ENCODE data around the gene PLXNA1.

The PLXNA1 gene

DNA sequence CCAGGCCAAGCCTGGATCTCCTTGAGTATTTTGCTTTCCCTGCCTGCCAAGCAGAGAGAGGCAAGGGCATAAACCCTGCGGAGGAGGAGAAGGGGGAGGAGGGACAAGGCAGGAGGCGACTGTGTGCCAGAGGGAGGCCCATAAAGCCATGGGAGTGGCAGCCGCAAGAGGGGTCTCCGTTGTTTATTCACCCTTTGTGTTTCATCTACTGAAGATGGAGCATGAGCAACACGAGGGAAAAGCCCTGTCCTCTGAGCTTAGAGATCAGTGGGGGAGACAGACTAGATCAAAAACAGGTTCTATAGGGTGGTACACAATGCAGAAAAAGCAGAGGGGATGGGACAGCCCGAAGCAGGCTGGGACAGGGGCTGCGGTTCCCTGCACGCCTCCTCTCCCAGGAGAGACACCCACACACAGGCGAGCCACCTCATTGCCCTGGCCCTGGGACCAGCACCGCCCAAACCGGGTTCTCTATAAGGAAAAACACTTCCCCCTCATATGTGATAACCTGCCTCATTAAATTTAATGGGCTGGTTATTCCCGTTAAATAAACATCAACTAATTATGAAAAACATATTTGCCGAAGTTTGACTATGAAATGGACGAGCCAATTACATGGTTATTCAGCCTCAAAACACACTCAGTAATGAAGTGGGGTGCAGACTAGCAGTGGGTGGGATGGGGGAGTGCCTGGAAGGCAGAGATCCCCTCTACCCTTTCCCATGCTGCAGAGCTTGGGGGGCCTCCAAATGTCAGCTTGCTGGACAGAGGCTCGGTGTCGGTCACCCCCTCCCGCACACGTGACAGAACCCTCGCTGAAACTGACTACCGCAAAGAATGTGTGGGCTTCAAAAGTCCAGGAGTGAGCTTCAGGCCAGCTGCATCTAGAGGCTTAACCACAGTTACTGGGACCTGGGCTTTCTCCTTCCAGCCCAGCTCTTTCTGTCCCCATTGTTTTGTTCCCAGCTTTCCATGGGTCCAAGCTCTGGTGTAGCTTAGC is 14.2 kb upstream of the PLXNA1 start:
- no peak for DNase-seq

DNA sequence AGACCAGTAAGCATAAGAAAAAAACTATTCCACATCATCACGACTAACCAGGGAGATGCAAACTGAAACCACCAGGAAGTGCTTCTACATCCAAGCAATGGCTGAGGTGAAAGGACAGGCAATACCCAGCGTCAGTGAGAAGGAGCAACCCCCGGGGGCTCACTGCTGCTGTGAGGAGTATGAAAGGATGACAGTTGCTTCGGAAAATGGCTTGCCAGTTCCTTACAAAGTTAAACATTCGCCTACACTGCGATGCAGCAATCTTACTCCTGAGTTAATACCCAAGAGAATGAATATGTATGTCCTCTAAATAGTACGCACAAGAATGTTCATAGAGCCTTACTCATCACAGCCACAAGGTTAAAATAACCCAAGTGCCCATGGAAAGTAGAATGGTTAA is 13.3 kb upstream of the PLXNA1 start:
- no peak for DNase-seq

DNA sequence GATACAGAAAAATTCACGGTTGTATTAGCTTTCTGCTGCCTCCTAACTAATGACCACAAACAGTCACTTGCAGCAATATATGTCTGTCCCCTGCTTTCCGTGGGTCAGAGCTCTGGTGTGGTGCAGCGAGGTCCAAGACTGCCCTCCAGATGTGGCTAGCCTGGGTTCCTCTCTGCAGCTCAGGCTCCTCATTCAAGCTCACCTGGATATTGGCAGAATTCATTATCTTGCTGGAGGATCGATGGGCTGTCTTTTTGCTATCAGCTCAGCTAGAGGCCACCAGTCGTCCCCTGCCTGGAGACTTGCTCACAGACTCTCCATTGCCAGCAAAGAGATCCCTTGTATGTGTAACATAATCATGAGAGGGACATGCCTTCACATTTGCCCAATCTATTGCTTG is 12.8 kb upstream of the PLXNA1 start:
- no peak for DNase-seq

DNA sequence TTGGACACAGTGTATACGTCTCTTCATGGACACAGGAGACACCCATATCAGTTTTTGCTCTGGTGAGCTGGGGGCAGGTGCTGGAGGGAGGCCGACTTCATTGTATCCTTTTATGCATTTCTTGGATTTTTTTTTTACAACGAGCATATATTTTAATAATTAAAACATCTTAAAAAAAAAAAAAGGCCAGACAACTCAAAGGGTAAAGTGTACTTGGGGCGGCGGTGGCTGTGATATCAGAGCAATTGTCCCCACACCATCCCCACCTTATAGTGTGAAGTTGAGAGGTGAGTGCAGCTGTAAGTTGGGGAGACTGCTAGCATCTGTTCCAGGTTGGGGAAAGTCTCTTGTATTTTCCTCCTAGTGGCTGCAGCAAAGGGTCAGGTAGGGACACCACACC is 12.0 kb upstream of the PLXNA1 start:
- no peak for DNase-seq

DNA sequence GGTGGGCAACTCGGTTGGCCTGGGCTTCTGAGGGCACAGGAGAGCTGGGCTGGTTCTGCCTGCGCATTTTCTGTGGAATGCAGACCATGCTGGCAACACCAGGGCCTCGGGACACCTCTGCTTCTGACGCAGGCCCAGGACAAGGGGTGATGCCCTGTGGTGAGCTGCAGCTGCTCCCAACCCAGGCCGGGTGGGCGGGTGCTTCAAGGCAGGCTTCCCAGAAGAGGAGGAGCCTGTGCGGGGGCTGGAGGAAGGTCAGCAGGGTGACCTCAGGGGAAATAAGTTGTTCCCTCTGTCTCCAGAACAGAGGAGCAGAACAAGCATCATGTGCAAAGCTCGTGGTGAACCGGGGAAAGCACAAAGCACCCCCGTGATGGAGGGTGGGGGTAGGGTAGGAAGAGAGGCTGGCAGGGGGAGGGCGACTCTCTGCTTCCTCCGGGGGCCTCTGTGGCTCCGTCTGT is 11.0 kb upstream of the PLXNA1 start:
- no peak for DNase-seq

DNA sequence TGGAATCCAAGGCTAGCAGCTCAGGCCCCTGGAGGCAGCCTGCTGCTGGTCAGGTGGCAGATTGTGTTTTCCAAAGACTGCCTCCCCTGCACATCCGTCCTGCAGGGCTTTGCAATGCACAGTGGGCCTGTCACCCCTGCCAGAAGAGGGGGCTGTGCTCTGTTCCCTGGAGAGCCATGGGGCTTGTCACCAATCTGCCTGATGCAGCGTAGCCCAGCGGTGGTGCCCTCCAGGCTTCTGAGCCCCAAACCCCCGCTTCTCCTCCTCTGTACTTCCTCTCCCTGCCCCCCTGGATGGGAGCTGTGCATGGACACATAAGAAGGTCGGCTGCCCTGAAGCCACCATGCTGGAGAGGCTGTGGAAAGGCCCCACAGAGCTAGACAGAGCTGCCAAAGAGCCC is 10.0 kb upstream of the PLXNA1 start:
- no peak for DNase-seq

DNA sequence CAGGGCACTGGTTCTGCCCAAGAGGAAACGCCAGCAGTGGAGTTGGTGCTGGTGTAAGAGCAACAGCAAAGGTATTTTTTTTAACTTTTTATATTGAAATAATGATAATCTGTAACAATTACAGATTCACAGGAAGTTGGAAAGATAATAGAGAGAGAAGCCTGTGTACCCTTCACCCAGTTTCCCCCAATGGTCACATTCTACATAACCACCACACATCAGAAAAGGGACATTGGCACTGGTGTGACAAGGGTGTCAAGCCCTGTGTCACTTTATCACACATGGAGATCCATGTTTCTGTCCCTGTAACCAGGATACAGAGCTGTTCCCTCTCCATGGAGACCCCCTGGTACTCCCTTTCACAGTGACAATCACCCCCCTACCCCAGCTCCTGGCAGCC is 9.1 kb upstream of the PLXNA1 start:
- no peak for DNase-seq

DNA sequence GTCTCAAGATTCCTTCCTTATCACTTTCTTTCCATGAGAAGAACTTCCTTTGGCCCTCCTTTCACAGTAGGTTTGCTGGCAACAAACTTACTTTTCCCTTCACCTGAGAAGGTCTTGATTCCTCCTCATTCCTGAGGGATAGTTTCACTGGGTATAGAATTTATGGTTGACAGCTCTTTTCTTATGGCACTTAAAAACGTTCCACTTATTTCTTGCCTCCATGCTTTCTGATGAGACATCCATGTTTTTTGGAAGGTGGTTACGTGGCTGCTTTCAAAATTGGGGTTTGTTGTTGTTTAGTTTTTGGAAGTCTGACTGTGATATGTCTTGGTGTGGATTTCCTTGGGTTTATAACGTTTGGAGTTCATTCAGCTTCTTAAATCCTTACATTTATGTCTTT is 8.2 kb upstream of the PLXNA1 start:
- no peak for DNase-seq

DNA sequence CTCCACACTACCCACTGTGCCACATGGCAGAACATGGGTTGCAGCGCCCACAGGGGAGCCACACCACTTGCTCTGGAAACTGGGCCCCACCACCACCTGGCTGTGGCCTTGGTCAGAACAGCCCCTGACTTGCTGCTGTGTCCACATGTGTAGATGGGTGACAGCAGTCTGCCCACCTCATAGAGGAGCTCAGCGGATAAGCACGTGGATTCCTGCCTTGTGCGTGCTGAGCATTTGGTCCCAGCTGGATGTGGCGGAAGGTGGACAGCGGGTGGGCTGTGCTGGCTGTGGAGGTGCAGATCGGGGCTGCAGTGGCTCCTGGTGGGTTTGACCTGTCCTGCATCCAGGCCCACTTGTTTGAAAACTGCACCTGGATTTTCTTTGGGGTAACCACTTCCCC is 6.0 kb upstream of the PLXNA1 start:
- DNase-seq, result no peak

DNA sequence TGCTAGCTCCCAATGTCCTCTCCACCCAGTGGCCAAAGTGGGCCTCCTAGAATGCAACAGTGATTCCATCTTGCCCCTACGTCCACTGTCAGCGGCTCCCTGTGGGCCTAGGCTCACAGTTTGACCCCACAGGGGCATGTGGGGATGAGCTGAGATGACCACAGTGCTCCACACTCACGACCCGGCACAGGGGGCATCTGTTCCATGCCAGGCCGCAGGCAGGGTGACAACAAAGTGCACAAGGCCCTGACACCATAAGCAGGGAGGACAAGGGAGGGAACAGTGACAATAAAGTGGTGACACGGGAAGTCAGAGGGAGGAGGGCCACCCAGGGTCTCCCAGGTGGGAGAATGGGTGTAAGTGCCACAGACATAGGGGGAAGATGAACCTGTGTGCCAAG is 5.1 kb upstream of the PLXNA1 start:
- no peak for DNase-seq

DNA sequence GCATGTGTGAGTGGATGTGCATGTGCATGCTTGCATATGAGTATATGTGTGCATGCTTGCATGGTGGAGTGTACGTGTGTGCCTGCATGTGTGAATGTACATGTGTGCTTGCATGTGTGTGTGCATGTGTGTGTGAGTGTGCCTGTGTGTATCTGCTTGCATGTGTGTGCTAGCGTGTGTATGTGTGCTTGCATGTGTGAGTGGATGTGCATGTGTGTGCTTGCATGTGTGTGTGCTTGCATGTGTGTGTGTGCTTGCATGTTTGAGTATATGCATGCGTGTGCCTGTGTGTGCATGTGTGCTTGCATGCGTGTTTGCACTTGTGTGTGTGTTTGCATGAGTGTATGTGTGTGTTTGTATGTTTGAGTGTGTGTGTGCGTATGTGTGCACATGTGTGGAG is 4.6 kb upstream of the PLXNA1 start:
- no peak for DNase-seq

DNA sequence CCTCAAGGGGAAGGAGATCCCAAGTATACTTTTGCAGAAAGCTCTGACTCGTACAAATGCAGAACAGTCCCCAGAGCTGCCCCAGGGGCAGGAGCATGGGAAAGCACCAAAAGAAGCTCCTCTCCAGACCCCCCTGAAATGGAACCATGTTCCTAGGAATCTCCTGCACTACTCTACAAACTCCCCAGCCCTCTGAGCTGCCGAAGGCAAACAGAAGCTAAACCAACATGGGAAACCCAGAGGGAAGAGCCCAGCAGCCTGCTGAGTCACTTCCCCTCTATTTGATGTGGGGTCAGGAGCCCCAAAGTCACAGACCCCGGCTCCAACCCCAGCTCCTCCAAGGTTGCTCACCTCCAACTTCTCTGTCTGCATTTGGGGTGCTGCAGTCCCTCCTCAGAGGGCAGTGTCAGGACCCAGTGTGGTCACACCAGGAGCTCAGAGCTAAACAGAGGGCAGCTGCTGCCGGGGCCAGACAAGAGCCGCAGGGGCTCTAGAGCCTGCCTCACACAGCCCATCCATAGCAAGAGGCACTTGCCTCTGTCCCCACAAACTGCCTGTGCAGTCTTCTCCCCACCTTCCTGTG is 3.8 kb upstream of the PLXNA1 start:
- no peak for DNase-seq

DNA sequence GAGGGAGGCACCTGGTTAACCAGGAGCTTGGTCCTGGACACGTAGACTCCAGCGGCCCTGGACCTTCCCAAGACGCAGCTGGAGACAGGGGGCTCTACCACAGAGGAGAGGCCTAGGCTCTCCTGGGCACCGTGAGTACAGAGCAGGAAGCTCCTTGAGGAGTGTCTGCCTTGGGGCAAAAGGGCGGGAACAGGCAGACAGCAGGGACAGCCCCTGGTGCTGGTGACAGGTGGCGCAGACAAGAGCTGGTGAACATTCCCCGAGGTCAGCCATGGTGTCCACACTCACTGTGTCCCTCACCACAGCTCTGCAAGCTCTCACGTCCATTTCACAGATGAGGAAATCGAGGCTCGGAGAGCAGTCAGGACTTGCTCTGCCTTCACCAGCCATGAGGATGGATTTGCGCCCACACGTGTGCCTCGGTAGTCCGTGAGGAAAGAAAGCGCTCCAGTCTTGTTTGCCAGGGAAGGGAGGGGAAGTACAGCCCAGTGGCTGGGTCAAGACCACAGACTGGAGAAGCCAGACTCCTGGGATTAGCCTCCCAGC is 2.6 kb upstream of the PLXNA1 start:
- no peak for DNase-seq

DNA sequence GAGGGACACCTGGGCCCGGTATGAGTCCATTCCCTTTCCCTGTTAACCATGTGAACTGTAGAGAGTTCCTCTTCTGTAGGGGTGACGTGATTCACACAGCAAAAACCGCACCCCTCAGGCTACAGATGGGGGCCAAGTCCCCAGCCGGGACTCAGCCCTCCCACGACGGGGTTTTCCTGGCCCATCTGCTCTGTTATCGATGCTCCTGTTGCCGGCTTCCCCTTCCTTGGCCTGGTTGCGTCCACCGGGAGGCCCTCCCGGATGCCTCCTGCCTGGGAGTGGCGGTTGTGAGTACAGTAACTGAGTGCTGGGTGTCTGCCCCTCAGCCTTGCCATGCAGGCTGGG is 817 bp upstream of the PLXNA1 start:
- peak; percentile 41 for DNase-seq

DNA sequence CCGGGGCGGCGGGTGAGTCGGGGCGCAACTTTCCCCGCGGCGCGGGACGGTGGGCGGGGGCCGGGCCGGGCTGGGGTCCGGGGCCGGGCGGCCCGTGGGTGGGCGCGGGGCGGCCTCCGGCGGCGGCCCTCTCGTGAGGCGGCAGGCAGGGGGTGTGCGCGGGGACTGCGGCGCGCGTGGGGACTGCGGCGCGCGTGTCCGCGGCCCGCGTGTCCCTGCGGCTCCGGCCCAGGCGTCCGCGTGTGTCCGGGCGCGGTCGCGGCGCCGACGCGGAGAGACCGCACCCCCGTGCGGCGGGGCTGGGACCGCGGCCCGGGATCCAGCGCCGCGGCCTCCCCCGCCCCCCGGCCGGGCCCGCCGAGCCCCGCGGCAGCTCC is 349 bp downstream of the PLXNA1 start:
- no peak for DNase-seq

DNA sequence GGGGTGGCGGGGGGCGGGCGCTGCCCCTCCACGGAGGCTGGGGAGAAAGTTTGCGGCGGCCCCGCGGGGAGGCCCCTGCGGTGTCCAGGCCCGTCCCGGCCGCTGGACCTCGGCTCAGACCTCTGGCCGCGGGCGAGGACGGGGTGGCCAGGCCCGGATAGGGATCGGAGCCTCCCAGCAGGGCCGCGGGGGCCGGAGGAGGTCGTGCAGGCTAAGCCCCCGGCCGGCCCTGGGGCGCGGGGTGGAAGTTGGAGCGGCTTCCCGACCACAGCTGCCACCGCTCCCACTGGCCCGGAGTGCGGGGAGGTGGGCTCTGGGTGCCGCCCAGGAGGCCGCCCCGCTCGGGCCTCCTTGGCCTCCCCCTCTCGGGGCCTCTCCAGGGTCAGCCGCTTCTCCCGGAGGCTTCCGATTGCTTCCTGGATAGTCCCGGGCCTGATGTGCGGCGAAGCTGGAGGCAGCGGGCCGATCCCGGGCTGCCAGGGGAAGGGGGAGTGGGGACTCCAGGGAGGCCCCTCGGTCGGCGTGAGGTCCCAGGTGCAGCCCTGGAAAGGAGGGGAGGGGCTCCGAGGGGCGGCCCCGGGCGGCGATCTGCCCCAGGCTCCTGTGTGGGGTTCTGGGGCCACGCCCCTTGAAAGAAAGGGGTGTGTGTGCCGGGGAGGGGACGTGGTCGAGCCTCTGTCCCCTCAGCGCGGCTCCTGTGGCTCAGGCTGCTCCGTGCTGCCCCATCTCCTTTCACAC is 907 bp downstream of the PLXNA1 start:
- peak; percentile 21 to 26 for DNase-seq

DNA sequence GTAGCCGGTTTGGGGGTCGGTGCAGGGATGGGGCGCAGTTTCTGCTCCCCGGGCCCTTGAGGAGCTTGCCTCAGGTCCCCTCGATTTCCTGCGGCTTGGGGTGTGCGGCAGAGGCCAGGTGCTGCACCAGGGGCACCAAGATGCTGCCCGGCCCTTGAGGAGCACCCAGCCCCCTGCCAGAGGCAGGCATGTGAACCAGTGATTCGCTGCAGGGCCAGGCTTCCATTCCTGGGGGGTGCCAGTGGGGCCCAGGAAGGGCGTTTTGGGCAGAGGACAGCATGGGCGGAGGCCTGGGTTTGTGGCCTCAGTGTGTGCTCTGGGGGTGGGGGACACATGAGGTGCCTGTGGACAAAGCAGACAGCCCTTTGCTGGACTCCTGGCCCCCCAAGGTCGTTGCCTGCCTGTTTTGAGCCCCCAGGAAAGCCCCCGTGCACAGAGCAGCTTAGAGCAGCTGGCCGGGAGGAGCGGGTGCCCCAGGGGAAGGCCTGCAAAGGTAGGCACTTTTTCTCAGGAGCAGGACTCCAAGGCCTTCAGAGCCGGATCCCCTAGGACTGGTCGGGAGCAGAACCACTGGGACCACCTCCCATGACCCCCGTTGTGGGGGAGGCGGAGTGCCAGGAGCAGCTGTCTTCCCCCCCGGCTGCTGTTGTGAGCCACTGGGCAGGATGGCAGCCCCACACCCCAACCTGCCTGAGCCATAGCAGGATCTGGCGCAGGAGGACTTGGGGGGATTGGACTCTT is 1.6 kb downstream of the PLXNA1 start:
- no peak for DNase-seq

DNA sequence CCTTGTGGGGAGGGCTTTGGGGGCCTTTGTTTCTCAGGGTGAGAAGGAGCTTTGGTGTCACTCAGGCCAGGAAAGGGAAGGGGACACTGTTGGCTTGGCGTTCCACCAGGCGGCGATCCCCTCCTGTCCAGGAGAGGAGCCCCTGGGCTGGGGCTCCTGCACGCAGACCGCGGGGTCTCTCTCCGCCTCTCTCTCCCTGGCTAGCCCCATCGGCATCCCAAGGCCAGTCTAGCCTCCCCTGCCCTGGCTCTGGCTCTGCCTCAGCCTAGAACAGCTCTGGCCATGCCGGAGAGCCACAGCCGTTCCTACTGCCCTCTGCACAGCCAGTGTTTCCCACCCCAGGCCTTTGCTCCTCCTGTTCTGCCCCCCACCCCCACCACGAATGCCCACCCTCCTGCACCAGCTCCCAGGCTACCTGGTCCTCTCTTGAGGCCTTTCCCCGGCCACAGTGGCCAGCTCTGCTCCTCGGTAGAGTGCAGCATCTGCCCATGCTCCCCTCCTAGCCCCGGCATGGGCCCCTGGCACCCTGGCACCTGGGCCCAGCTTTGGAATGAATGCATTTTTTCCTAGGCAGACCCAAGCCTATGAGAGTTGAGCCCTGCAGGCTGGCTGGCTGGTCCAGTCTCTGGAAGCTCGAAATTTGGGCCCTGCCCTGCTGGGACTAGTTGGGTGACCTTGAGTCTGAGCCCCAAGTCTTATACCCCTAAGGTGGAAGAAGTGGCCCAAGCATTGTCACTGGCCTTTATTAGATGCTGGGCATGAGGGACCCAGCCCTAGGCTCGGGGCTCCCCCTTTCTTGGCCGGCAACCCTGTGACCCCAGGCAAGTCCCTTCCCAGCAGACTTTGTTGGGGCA is 2.4 kb downstream of the PLXNA1 start:
- DNase-seq, result no peak

DNA sequence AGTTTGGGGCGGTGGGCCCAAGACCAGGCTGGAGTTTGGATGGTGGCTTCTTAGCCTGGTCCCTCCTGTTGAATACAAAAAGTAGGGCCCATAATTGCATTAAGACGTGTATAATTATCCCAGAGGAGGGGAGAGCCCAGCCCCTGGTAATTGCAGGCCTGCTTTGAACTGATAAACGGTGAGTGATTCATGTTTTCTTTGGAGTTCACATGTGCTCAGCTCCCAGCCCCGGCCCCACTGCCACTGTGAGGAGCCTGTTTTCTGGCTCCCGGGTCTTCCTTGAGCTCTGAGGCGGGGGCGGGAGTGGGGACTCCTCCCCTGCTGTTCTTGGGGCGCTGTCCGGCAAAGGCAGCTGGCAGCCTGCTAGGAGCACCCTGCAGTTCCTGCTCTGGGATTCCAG is 3.1 kb downstream of the PLXNA1 start:
- DNase-seq, result no peak

DNA sequence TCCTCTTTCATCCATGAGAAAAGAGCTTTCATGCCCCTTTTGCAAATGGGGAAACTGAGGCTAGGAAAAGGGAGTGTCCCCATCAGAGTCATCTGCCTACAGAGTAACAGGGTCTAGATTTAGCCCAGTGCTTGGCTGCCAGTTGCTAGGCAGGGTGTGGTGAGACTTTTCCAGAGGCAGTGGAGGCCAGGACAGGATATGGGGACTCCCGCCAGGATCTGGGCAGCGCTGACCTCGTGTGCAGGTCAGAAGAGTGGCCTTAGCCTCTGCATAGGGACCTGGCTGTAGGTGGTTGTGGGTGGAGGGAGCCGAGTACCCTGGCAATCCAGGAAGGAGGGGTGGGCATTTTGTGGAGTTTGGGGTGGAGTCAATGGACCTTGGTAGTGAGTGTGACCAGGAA is 4.2 kb downstream of the PLXNA1 start:
- no peak for DNase-seq

DNA sequence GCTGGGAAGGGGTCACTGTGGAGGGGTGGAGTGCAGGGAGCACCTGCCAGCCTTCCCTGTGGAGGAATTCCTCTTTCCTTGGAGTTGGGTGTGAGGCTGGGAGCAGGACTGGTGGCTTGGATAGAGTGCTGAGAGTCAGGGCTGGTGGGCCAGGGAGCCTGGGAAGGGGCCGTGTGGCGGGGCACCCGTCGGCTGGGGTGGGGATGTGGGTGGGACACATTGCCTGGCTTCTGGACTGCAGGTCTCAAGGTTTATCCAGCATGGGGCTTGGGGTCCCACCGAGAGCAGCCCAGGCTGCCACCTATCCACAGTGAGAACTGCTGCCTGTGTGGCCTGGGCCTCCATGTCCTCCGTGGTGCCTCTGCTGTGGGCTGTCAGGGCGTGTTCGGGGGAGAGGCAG is 4.7 kb downstream of the PLXNA1 start:
- no peak for DNase-seq

DNA sequence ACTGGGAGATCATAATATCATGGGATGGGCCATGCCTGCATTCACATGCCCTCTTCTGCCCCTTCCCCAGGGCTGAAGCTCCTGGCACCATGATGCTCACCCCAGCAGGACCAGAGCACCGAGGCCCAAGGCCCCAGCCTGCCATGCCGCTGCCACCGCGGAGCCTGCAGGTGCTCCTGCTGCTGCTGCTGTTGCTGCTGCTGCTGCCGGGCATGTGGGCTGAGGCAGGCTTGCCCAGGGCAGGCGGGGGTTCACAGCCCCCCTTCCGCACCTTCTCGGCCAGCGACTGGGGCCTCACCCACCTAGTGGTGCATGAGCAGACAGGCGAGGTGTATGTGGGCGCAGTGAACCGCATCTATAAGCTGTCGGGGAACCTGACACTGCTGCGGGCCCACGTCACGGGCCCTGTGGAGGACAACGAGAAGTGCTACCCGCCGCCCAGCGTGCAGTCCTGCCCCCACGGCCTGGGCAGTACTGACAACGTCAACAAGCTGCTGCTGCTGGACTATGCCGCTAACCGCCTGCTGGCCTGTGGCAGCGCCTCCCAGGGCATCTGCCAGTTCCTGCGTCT is 5.6 kb downstream of the PLXNA1 start:
- DNase-seq, result no peak
